Nephron progenitor cell (in vitro differentiated cells): ENCODE data around the gene SHCBP1L.

Experiments
- DNase-seq: peaks from one replicate; pipeline ENCODE4 v3.0.0; 2021
- H3K27ac Mint-ChIP-seq: 2 replicates; pipeline ENCODE4 v1.8.0; 2021; ENCODE audit warnings: mild to moderate bottlenecking, moderate library complexity, mixed read lengths
- H3K27me3 Mint-ChIP-seq: 2 replicates; pipeline ENCODE4 v1.8.0; 2021; ENCODE audit warnings: mild to moderate bottlenecking, low read depth, mixed read lengths; ENCODE audit not compliant: poor library complexity
- H3K36me3 Mint-ChIP-seq: 2 replicates; pipeline ENCODE4 v1.8.0; 2021; ENCODE audit warnings: low read depth, mixed read lengths
- H3K4me1 Mint-ChIP-seq: 2 replicates; pipeline ENCODE4 v1.8.0; 2021; ENCODE audit warnings: mixed read lengths
- H3K4me3 Mint-ChIP-seq: 2 replicates; pipeline ENCODE4 v1.8.0; 2021; ENCODE audit warnings: mild to moderate bottlenecking, moderate library complexity, mixed read lengths
- H3K9me3 Mint-ChIP-seq: 2 replicates; pipeline ENCODE4 v1.8.0; 2021; ENCODE audit warnings: mild to moderate bottlenecking, moderate library complexity, mixed read lengths
- TF ChIP-seq, protein P1 (sequence below): fragments of 200-600 bp; sonication (generic); IDR thresholded peaks from 2 replicates; pipeline ENCODE4 v1.5.0; 2021; ENCODE audit warnings: antibody characterized with exemption

Gene SHCBP1L

DNA sequence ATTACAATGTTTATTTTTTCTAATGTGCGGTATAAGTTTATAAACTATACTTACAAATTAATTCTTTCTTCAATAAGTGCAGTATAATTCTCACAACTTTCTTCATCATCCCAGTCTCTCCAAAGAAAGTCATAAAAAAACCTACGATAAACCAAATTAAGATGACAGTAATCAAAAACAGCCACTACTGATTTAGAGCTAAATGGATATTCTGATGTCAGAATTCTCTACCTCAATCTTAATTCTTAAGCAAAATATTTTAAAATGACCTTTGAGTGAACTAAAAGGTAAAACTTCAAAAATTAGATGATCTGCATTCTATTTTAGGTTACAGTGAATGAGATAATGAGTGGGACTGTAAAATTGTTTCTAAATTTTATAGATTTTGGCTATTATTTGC lies 13.6 kb downstream of the SHCBP1L start:
- peaks cover 31% of the 10 kb centered on the region for H3K9me3 Mint-ChIP-seq
- peaks cover 4% of the 10 kb centered on the region for H3K36me3 Mint-ChIP-seq
- H3K4me1 Mint-ChIP-seq: peaks cover 5% of the 10 kb centered on the region
- H3K4me3 Mint-ChIP-seq: no peak overlapping the region
- H3K27me3 Mint-ChIP-seq: peaks cover 10% of the 10 kb centered on the region
- TF ChIP-seq, protein P1, sequence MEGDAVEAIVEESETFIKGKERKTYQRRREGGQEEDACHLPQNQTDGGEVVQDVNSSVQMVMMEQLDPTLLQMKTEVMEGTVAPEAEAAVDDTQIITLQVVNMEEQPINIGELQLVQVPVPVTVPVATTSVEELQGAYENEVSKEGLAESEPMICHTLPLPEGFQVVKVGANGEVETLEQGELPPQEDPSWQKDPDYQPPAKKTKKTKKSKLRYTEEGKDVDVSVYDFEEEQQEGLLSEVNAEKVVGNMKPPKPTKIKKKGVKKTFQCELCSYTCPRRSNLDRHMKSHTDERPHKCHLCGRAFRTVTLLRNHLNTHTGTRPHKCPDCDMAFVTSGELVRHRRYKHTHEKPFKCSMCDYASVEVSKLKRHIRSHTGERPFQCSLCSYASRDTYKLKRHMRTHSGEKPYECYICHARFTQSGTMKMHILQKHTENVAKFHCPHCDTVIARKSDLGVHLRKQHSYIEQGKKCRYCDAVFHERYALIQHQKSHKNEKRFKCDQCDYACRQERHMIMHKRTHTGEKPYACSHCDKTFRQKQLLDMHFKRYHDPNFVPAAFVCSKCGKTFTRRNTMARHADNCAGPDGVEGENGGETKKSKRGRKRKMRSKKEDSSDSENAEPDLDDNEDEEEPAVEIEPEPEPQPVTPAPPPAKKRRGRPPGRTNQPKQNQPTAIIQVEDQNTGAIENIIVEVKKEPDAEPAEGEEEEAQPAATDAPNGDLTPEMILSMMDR: no peak
- H3K27ac Mint-ChIP-seq: no peak overlapping the region
- no peak for DNase-seq

DNA sequence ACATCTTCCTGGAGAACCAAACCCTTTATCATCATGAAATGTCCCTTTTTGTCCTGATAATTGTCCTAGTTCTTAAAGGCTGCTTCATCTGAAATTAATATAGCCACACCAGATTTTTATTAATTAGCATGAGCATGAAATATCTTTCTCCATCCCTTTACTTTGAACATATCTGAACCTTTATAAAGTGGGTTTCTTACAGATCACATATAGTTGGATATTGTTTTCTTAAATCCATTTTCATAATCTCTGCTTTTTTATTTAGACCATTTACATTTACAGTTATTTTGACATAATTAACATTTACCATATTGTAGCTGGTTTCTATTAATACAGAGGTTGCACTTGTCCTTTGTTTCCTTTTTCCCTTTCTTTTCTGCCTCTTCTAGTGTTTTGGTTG lies 17.2 kb downstream of the SHCBP1L start:
- Mint-ChIP-seq H3K9me3 (peaks cover 37% of the 10 kb centered on the region), H3K27ac (no peak overlapping the region), H3K27me3 (peaks cover 4% of the 10 kb centered on the region), H3K4me1 (no peaks in the 10 kb centered on the region), H3K4me3 (no peak overlapping the region), H3K36me3 (peaks cover 4% of the 10 kb centered on the region)
- DNase-seq: no peak
- TF ChIP-seq, protein P1: no peak

DNA sequence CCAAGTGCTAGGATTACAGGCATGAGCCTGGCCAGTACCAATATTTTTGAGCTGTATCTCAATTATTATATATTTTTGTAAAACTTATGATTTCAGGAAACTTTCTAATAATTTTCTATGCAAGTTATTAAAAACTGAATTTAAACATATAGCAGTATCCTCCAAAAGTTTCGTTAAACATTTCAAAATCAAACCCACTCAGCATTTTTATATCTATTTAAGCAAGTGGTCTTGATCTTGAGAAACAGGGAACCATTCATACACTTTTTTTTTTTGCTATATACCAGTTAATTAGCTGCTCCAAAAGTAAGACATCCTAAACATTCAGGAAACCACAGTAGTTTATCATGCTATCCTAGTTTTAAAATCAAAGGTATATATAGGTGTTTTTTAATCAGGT lies 22.0 kb downstream of the SHCBP1L start:
- no peak overlapping the region for H3K27ac Mint-ChIP-seq
- peaks cover 8% of the 10 kb centered on the region for H3K27me3 Mint-ChIP-seq
- peaks cover 21% of the 10 kb centered on the region for H3K9me3 Mint-ChIP-seq
- H3K4me3 Mint-ChIP-seq: no peak overlapping the region
- no peaks in the 10 kb centered on the region for H3K36me3 Mint-ChIP-seq
- no peak for DNase-seq
- TF ChIP-seq, protein P1: no peak
- no peaks in the 10 kb centered on the region for H3K4me1 Mint-ChIP-seq

DNA sequence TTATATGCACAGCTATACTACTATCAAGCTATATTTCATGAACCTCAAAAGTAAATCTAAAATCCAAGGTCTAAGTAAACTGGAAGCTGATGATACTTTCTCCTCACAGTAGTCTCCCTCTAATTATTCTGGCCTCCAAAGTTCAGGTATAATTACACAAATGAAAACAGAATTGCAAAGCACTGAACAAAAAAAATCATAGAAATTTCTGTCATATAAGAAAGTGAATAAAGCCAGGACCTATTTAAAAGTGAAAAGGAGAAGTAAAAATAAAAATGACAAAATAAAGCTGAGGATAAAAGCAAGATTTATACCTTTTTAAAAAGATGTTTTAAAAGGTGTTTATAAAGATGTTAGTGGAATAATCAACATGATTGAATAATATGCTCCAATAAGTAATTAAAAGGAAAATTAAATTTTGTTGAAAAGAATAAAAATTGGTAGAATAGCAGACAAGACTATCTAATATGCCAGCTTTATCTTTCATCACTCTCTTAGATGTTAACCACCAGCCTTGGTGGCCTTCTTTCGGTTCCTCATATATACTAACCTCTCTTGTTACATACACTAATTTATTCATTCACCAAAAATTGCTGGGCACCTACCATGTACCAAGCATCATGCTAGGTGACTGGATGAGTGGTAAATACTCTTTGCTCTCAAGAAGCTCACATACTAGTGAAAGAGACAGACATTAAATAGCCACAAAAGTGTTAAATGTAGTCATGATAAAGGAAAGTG lies 25.1 kb downstream of the SHCBP1L start:
- Mint-ChIP-seq H3K9me3 (no peaks in the 10 kb centered on the region), H3K4me1 (no peaks in the 10 kb centered on the region), H3K27me3 (peaks cover 13% of the 10 kb centered on the region), H3K4me3 (no peak overlapping the region), H3K36me3 (no peaks in the 10 kb centered on the region), H3K27ac (no peak overlapping the region)
- TF ChIP-seq, protein P1: no peak
- DNase-seq: no peak

DNA sequence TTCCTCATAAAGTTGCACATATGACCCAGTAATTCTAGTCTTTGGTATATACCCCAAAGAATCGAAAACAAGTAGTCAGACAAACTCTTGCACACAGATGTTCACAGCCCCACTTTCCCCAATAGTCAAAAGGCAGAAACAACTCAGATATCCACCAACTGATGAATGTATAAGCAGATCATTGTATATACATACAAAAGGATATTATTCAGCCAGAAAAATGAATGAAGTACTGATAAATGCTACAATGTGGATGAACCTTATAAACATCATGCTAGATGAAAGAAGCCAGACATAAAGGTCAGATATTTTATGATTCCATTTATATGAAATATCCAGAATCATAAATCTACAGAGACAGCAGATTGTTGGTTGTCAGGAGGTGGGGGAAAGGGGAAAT lies 27.3 kb downstream of the SHCBP1L start:
- H3K36me3 Mint-ChIP-seq: no peaks in the 10 kb centered on the region
- peaks cover 13% of the 10 kb centered on the region for H3K27me3 Mint-ChIP-seq
- DNase-seq: no peak

More for the DNA sequence above, 27.3 kb downstream of the SHCBP1L start:
- no peaks in the 10 kb centered on the region for H3K4me1 Mint-ChIP-seq
- no peak overlapping the region for H3K4me3 Mint-ChIP-seq
- no peak overlapping the region for H3K27ac Mint-ChIP-seq
- TF ChIP-seq, protein P1: no peak
- no peaks in the 10 kb centered on the region for H3K9me3 Mint-ChIP-seq
